Measurements from ENCODE around the gene OR10J1. TPM values are rescaled to one million over a fixed set of nuclear protein-coding genes. Genes with fewer than 3 reads are reported as not detected.

The OR10J1 gene
- total and polyA plus RNA-seq, 2 experiments from 2014 or later = not detected

DNA sequence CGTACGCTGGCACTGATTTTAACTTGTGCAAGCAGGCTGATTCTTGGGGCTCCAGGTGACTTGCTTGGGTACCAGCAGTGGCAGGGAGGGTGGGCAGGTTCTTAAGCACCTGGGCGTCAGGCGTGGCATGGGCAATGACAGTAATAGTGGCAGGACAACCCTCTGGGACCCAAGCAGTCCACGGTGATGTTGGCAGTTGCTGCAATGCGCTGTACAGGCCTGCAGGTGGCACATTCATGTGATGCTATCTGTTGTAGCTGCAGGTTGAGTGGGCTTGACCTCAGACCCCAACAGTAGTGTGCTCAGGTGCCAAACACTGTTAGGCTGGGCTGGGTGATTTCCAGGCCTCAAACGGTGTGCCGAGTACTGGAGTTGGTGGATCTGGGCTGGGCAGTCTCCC is 17.7 kb upstream of the OR10J1 start:
- Histone ChIP-seq H3K27me3 (ENCODE audit: insufficient read depth) (no peaks in the 10 kb centered on the region), H3K4me3 (no peak overlapping the region), H3K36me3 (ENCODE audit: insufficient read depth) (no peaks in the 10 kb centered on the region), H3K4me1 (ENCODE audit: insufficient read depth) (no peaks in the 10 kb centered on the region), H3K9me2 (ENCODE audit: insufficient read depth) (no peaks in the 10 kb centered on the region), H3K4me2 (no peak overlapping the region), H3K27ac (ENCODE audit: low read depth) (no peak overlapping the region), H3K79me2 (replicated peaks; ENCODE audit: insufficient read depth) (no peaks in the 10 kb centered on the region), H2AFZ (no peak overlapping the region), H3F3A (replicated peaks; ENCODE audit: low read depth) (no peaks in the 10 kb centered on the region), H4K20me1 (replicated peaks; ENCODE audit: insufficient read depth) (no peaks in the 10 kb centered on the region)
- no peak for TF ChIP-seq STAT1 (IDR thresholded peaks at IDR 0.05; ENCODE audit: unreplicated experiment)
- TF ChIP-seq JUNB (IDR thresholded peaks at IDR 0.05; ENCODE audit: unreplicated experiment) = no peak
- TF ChIP-seq CTCF (conservative IDR thresholded peaks at IDR 0.05; ENCODE audit: low read depth in 2 of 2) = peak; percentile 62 to 81
- TF ChIP-seq CREB1 (CRISPR knock-in tag; IDR thresholded peaks at IDR 0.05; ENCODE audit: low read depth) = no peak
- H3K27ac Mint-ChIP-seq = no peak overlapping the region
- peak; percentile 67 for DNase-seq (ENCODE audit: low spot score)
- H3K4me1 Mint-ChIP-seq = no peaks in the 10 kb centered on the region
- H3K27me3 Mint-ChIP-seq (ENCODE audit: insufficient read depth, low read depth, poor library complexity) = peaks cover 2% of the 10 kb centered on the region
- ATAC-seq = peak; percentile 98
- peaks cover 19% of the 10 kb centered on the region for H3K9me3 Mint-ChIP-seq
- no peak overlapping the region for H3K4me3 Mint-ChIP-seq
- H3K36me3 Mint-ChIP-seq (ENCODE audit: low read depth) = peaks cover 10% of the 10 kb centered on the region; the same call in 2 of the 3 replicates

GRCh38 chr1:159428536-159428935 is 11.0 kb upstream of the OR10J1 start:
- Histone ChIP-seq H3K4me2 (no peak overlapping the region), H3F3A (replicated peaks; ENCODE audit: low read depth) (no peaks in the 10 kb centered on the region), H3K4me1 (ENCODE audit: insufficient read depth) (no peaks in the 10 kb centered on the region), H2AFZ (0 out of 2 replicates have a peak overlapping the region, but pooled peaks have one; percentile 1), H3K79me2 (replicated peaks; ENCODE audit: insufficient read depth) (no peaks in the 10 kb centered on the region), H4K20me1 (replicated peaks; ENCODE audit: insufficient read depth) (no peaks in the 10 kb centered on the region), H3K36me3 (ENCODE audit: insufficient read depth) (no peaks in the 10 kb centered on the region), H3K27me3 (ENCODE audit: insufficient read depth) (no peaks in the 10 kb centered on the region), H3K9me2 (ENCODE audit: insufficient read depth) (no peaks in the 10 kb centered on the region), H3K27ac (ENCODE audit: low read depth) (no peak overlapping the region), H3K4me3 (no peak overlapping the region)
- Mint-ChIP-seq H3K4me1 (no peaks in the 10 kb centered on the region), H3K36me3 (ENCODE audit: low read depth) (no peaks in the 10 kb centered on the region), H3K4me3 (no peak overlapping the region), H3K27ac (no peak overlapping the region), H3K9me3 (no peaks in the 10 kb centered on the region), H3K27me3 (ENCODE audit: insufficient read depth, low read depth, poor library complexity) (no peaks in the 10 kb centered on the region)
- ATAC-seq = no peak
- DNase-seq (ENCODE audit: low spot score) = no peak
- TF ChIP-seq CREB1 (CRISPR knock-in tag; IDR thresholded peaks at IDR 0.05; ENCODE audit: low read depth) (no peak), STAT1 (IDR thresholded peaks at IDR 0.05; ENCODE audit: unreplicated experiment) (no peak), EZH2 (IDR thresholded peaks at IDR 0.05; ENCODE audit: low read depth, unreplicated experiment) (no peak), EZH2phosphoT487 (IDR thresholded peaks at IDR 0.05; ENCODE audit: unreplicated experiment) (no peak), ZNF331 (CRISPR knock-in tag; IDR thresholded peaks at IDR 0.05; ENCODE audit: low read depth) (no peak), NANOG (IDR thresholded peaks at IDR 0.05; ENCODE audit: borderline replicate concordance) (no peak), POLR2AphosphoS5 (IDR thresholded peaks at IDR 0.05; ENCODE audit: low read depth) (no peak)
